HEK293T (cell line): ENCODE measurements around the gene PCGF1.

Experiments
- CTCF ChIA-PET: fragments of 350-600 bp; formaldehyde crosslinking; extraction: SDS; loops from one replicate; lab custom pipeline; 2021; ENCODE audit warnings: antibody characterized with exemption, inconsistent platforms; lab: Yijun Ruan, JAX
- POLR2A ChIA-PET: fragments of 350-600 bp; formaldehyde crosslinking; extraction: SDS; loops from one replicate; lab custom pipeline; 2020; ENCODE audit warnings: antibody characterized with exemption, inconsistent platforms; lab: Yijun Ruan, JAX
- DNase-seq: peaks from one replicate; pipeline ENCODE4 v3.0.0; 2012; ENCODE audit warnings: mixed read lengths; ENCODE audit errors: extremely low spot score
- ARNT ChIP-seq: fragments of 450-650 bp; IDR thresholded peaks from 2 replicates; pipeline ENCODE4 v1.6.1; 2017; ENCODE audit warnings: mild to moderate bottlenecking
- BHLHE40 ChIP-seq: fragments of 450-650 bp; IDR thresholded peaks from 2 replicates; pipeline ENCODE4 v1.6.1; 2016; ENCODE audit warnings: mild to moderate bottlenecking, moderate library complexity, borderline replicate concordance
- CTBP1 ChIP-seq: fragments of 450-650 bp; IDR thresholded peaks from 2 replicates; pipeline ENCODE4 v1.6.1; 2016; ENCODE audit warnings: borderline replicate concordance
- ELF4 ChIP-seq: fragments of 450-650 bp; IDR thresholded peaks from 2 replicates; pipeline ENCODE4 v1.6.1; 2017; ENCODE audit warnings: antibody characterized with exemption
- FOXA1 ChIP-seq: fragments of 450-650 bp; IDR thresholded peaks from 2 replicates; pipeline ENCODE4 v1.6.1; 2016; ENCODE audit warnings: mild to moderate bottlenecking
- FOXK2 ChIP-seq: fragments of 450-650 bp; IDR thresholded peaks from 2 replicates; pipeline ENCODE4 v1.6.1; 2016; ENCODE audit warnings: mild to moderate bottlenecking
- FOXM1 ChIP-seq: fragments of 450-650 bp; IDR thresholded peaks from 2 replicates; pipeline ENCODE4 v1.6.1; 2017; ENCODE audit warnings: mild to moderate bottlenecking, borderline replicate concordance
- HDGF ChIP-seq: fragments of 450-650 bp; IDR thresholded peaks from 2 replicates; pipeline ENCODE4 v1.6.1; 2017; ENCODE audit warnings: antibody characterized with exemption, borderline replicate concordance
- L3MBTL2 ChIP-seq: fragments of 450-650 bp; conservative IDR thresholded peaks from 2 replicates; pipeline ENCODE4 v1.6.1; 2016; ENCODE audit warnings: mild to moderate bottlenecking
- LEF1 ChIP-seq: fragments of 450-650 bp; IDR thresholded peaks from 2 replicates; pipeline ENCODE4 v1.6.1; 2017; ENCODE audit warnings: mild to moderate bottlenecking, borderline replicate concordance
- NFRKB ChIP-seq: fragments of 450-650 bp; IDR thresholded peaks from 2 replicates; pipeline ENCODE4 v1.6.1; 2016; ENCODE audit warnings: mild to moderate bottlenecking, moderate library complexity
- PKNOX1 ChIP-seq: fragments of 450-650 bp; IDR thresholded peaks from 2 replicates; pipeline ENCODE4 v1.6.1; 2016
- SP1 ChIP-seq: fragments of 450-650 bp; IDR thresholded peaks from 2 replicates; pipeline ENCODE4 v1.6.1; 2017
- SUZ12 ChIP-seq: fragments of 450-650 bp; IDR thresholded peaks from 2 replicates; pipeline ENCODE4 v1.6.1; 2016; ENCODE audit warnings: mild to moderate bottlenecking
- TARDBP ChIP-seq: fragments of 450-650 bp; IDR thresholded peaks from 2 replicates; pipeline ENCODE4 v1.6.1; 2016
- ZNF384 ChIP-seq: fragments of 450-650 bp; IDR thresholded peaks from 2 replicates; pipeline ENCODE4 v1.6.1; 2016

The PCGF1 gene

DNA sequence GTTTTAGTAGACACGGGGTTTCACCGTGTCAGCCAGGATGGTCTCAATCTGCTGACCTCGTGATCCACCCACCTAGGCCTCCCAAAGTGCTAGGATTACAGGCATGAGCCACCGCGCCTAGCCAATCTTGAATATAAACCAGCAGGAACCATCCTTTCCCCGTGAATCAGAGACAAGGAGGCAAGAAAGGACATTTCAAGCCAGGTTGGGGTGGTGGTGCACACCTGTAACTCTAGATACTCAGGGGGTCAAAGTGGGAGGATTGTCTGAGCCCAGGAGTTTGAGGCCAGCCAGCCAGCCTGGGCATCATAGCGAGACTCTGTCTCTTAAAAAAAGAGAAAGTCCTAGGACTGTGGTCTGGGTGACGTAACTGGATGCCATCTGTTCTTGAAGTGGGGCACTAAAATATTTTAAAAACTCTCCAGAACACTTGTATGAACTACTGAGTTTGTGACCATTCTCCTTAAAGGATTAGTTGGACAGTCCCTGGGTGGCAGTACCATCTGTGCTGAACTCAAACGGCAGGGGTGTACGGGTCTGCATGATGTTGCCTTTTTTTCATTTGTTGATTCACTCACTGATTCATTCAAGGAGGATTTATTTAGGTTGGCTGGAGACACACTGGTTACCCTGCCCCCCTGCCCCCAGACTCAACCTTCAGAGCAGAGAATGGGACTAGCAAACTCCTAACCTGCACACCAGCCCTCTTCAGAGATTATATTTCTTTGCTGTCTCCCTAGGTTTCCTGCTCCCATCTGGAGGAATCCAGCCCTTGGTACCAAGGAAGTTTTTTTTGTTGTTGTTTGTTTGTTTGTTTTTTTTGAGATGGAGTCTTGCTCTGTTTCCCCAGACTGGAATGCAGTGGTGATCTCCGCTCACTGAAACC lies 3.9 kb upstream of the PCGF1 start:
- ChIA-PET CTCF (interaction anchor here (0.7 kb wide), 1 partner anchor 1078 kb away, joined by 5 read pairs; no protein-coding TSS in a partner anchor), POLR2A (interaction anchor here (6.4 kb wide), 1 partner anchor 18 kb away, joined by 70 read pairs; the partner anchor contains the start of genes AUP1, DQX1 and HTRA2)
- no peak for TF ChIP-seq PKNOX1
- TF ChIP-seq SP1: no peak
- no peak for TF ChIP-seq FOXK2
- TF ChIP-seq L3MBTL2: no peak
- no peak for TF ChIP-seq ARNT
- TF ChIP-seq ELF4: no peak
- no peak for TF ChIP-seq SUZ12
- no peak for TF ChIP-seq ZNF384
- TF ChIP-seq CTBP1: no peak
- TF ChIP-seq FOXA1: no peak
- no peak for TF ChIP-seq BHLHE40
- DNase-seq: no peak

- no peak for DNase-seq
- ChIA-PET POLR2A (interaction anchor here (0.9 to 6.4 kb wide), 5 partner anchors 8 to 75 kb away, joined by 3 to 70 read pairs (median 4); partner anchors contain the start of genes AUP1, CCDC142, DQX1 and HTRA2), CTCF (no interaction called here)
- TF ChIP-seq PKNOX1 (no peak), ARNT (no peak), L3MBTL2 (no peak), FOXA1 (no peak), BHLHE40 (no peak), FOXM1 (no peak), FOXK2 (no peak), NFRKB (no peak), ZNF384 (no peak), TARDBP (no peak), SUZ12 (no peak), LEF1 (no peak), SP1 (no peak), ELF4 (no peak), HDGF (no peak), CTBP1 (no peak)
Observed at GRCh38 chr2:74510272-74510671, 2.8 kb upstream of the PCGF1 start.

GRCh38 chr2:74507926-74508520 lies 528 bp upstream of the PCGF1 start:
- ChIA-PET POLR2A (interaction anchor here (1.1 to 6.4 kb wide), 14 partner anchors 12 to 83 kb away, joined by 3 to 70 read pairs (median 4); partner anchors contain the start of genes AUP1, CCDC142, DQX1 and HTRA2), CTCF (interaction anchor here (0.9 kb wide), 1 partner anchor 53 kb away, joined by 3 read pairs; the partner anchor contains the start of gene INO80B)
- TF ChIP-seq SP1 (no peak), L3MBTL2 (peak; percentile 61), BHLHE40 (no peak), FOXK2 (no peak), ELF4 (no peak), PKNOX1 (no peak), ZNF384 (no peak), LEF1 (no peak), FOXM1 (no peak)
- DNase-seq: peak; percentile 39

GRCh38 chr2:74505448-74506246 lies 1.8 kb downstream of the PCGF1 start:
- POLR2A ChIA-PET: interaction anchor here (6.4 kb wide), 1 partner anchor 23 kb away, joined by 70 read pairs; the partner anchor contains the start of genes AUP1, DQX1 and HTRA2
- DNase-seq: no peak
- CTCF ChIA-PET: no interaction called here
- no peak for TF ChIP-seq PKNOX1
- TF ChIP-seq ZNF384: no peak
- no peak for TF ChIP-seq FOXK2
- TF ChIP-seq HDGF: no peak
- TF ChIP-seq BHLHE40: no peak
